GM19324 (cell line): Measurements from ENCODE around the gene FDXACB1.

ENCODE experiments used
- ATAC-seq: cut with Tn5 transposase; IDR thresholded peaks from one replicate; pipeline ENCODE4 v1.9.1; 2021; ENCODE audit warnings: mild to moderate bottlenecking, moderate library complexity; ENCODE audit not compliant: unreplicated experiment, low FRiP score

Gene FDXACB1

GRCh38 chr11:111846636-111847035 is 32.3 kb downstream of the FDXACB1 start:
- ATAC-seq = no peak

- no peak for ATAC-seq
Observed at GRCh38 chr11:111846063-111846462, 32.9 kb downstream of the FDXACB1 start.

GRCh38 chr11:111845276-111846028 is 33.5 kb downstream of the FDXACB1 start:
- ATAC-seq = no peak

- no peak for ATAC-seq
Observed at GRCh38 chr11:111843661-111844060, 35.3 kb downstream of the FDXACB1 start.

GRCh38 chr11:111841370-111842053 is 37.5 kb downstream of the FDXACB1 start:
- peak; percentile 55 for ATAC-seq

- no peak for ATAC-seq
Observed at GRCh38 chr11:111840143-111840542, 38.8 kb downstream of the FDXACB1 start.

GRCh38 chr11:111838054-111838453 is 40.9 kb downstream of the FDXACB1 start:
- no peak for ATAC-seq

GRCh38 chr11:111837366-111837891 is 41.5 kb downstream of the FDXACB1 start:
- ATAC-seq = no peak

- no peak for ATAC-seq
Observed at GRCh38 chr11:111836721-111837120, 42.2 kb downstream of the FDXACB1 start.

GRCh38 chr11:111836162-111836561 is 42.8 kb downstream of the FDXACB1 start:
- ATAC-seq = no peak

- ATAC-seq = no peak
Observed at GRCh38 chr11:111835665-111836064, 43.3 kb downstream of the FDXACB1 start.

GRCh38 chr11:111834432-111835163 is 44.4 kb downstream of the FDXACB1 start:
- ATAC-seq = no peak

GRCh38 chr11:111833524-111833923 is 45.4 kb downstream of the FDXACB1 start:
- ATAC-seq = no peak

- ATAC-seq = no peak
Observed at GRCh38 chr11:111829185-111829968, 49.6 kb downstream of the FDXACB1 start.

- ATAC-seq = no peak
Observed at GRCh38 chr11:111826322-111826950, 52.5 kb downstream of the FDXACB1 start.
